A549 (cell line): Measurements from ENCODE around the gene TRMU.

Experiments
- CHD2 ChIP-seq: fragments of 150-350 bp; IDR thresholded peaks from 2 replicates; pipeline ENCODE4 v1.6.1; 2014; ENCODE audit warnings: low read length; ENCODE audit not compliant: partially characterized antibody
- CTCF ChIP-seq: fragments of >200 bp; sonication (Bioruptor Twin); formaldehyde crosslinking; IDR thresholded peaks from 3 replicates; pipeline ENCODE4 v1.5.1; 2016
- EP300 ChIP-seq, 2 experiments: fragments of >200 bp; sonication (Bioruptor Twin); formaldehyde crosslinking; IDR thresholded peaks; 2 replicates in 1 of 2; 3 replicates in 1 of 2; pipeline ENCODE4 v1.6.1; 2016 to 2017
- HOXB13 ChIP-seq: fragments of 250-450 bp; sonication (Bioruptor Pico); IDR thresholded peaks from 2 replicates; pipeline ENCODE4 v1.5.0; 2020; ENCODE audit warnings: low read depth, mild to moderate bottlenecking, moderate library complexity
- POLR2A ChIP-seq: IDR thresholded peaks from 2 replicates; pipeline ENCODE4 v1.6.1; 2012; ENCODE audit warnings: mild to moderate bottlenecking, low read length
- REST ChIP-seq: fragments of 200-600 bp; sonication (generic); IDR thresholded peaks from 2 replicates; pipeline ENCODE4 v1.6.1; 2016; ENCODE audit warnings: antibody characterized with exemption, mild to moderate bottlenecking, moderate library complexity
- RFX5 ChIP-seq: fragments of 450-650 bp; IDR thresholded peaks from 2 replicates; pipeline ENCODE4 v1.7.1; 2014; ENCODE audit warnings: antibody characterized with exemption, mild to moderate bottlenecking, moderate library complexity
- ZNF302 ChIP-seq: fragments of 250-450 bp; sonication (Bioruptor Pico); IDR thresholded peaks from 2 replicates; pipeline ENCODE4 v1.9.0; 2021; ENCODE audit warnings: inconsistent platforms, mild to moderate bottlenecking, moderate library complexity

- no peak for TF ChIP-seq HOXB13 (CRISPR knock-in tag)
- no peak for TF ChIP-seq REST
- TF ChIP-seq POLR2A, result no peak
- no peak for TF ChIP-seq EP300 (IDR thresholded peaks at IDR 0.05)
- no peak for TF ChIP-seq CTCF
- TF ChIP-seq CHD2, result no peak
- TF ChIP-seq RFX5, result no peak
- no peak for TF ChIP-seq ZNF302 (CRISPR knock-in tag)
Observed at GRCh38 chr22:46322711-46323110, 12.8 kb upstream of the TRMU start.
